Measurements from ENCODE around the gene C2CD4A. TPM values are rescaled to one million over a fixed set of nuclear protein-coding genes. Genes with fewer than 3 reads are reported as not detected.

C2CD4A gene
- total and polyA plus RNA-seq, 9 of the 15 experiments (the other 6 are each of a cell fraction or from before 2014, with no cell fraction given): not detected

DNA sequence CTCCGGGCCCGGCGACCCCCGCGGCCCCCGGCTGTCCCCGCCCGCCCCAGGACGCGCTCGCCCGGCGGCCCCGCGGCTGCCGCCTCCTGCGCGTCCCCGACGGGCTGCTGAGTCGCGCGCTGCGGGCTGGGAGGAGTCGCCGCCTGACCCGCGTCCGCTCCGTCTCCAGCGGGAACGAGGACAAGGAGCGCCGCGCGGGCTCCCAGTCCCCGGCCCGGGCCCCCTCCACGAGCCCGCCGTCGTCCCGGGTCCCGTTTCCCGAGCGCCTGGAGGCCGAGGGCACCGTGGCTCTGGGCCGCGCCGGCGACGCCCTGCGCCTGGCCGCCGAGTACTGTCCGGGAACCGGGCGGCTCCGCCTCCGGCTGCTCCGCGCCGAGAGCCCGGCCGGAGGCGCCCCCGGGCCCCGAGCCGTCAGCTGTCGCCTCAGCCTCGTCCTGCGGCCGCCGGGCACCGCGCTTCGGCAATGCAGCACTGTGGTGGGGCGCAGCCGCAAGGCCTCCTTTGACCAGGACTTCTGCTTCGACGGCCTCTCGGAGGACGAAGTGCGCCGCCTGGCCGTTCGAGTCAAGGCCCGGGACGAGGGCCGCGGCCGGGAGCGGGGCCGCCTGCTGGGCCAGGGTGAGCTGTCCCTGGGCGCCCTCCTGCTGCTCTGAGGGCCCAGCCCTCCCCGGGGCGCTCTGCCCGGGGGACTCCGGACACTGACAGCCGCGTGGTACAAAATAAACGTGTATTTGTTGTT is 1.5 kb downstream of the C2CD4A start (continued):
- TF ChIP-seq E2F6 (IDR thresholded peaks at IDR 0.05; ENCODE audit: borderline replicate concordance in 1 of 2, extremely low read depth in 1 of 2, insufficient read depth in 1 of 2, insufficient read length in 1 of 2, low read depth in 1 of 2, low read length in 1 of 2, poor library complexity in 1 of 2, severe bottlenecking in 1 of 2) (peak in 1 of 2 experiments; percentile 64), CXXC5 (CRISPR knock-in tag; IDR thresholded peaks at IDR 0.05) (peak; percentile 60), POLR2G (IDR thresholded peaks at IDR 0.05; ENCODE audit: low read depth, low read length) (peak; percentile 52), NCOA6 (IDR thresholded peaks at IDR 0.05) (peak; percentile 73; the same call in 1 of the 2 replicates)
- TF ChIP-seq, protein P1, sequence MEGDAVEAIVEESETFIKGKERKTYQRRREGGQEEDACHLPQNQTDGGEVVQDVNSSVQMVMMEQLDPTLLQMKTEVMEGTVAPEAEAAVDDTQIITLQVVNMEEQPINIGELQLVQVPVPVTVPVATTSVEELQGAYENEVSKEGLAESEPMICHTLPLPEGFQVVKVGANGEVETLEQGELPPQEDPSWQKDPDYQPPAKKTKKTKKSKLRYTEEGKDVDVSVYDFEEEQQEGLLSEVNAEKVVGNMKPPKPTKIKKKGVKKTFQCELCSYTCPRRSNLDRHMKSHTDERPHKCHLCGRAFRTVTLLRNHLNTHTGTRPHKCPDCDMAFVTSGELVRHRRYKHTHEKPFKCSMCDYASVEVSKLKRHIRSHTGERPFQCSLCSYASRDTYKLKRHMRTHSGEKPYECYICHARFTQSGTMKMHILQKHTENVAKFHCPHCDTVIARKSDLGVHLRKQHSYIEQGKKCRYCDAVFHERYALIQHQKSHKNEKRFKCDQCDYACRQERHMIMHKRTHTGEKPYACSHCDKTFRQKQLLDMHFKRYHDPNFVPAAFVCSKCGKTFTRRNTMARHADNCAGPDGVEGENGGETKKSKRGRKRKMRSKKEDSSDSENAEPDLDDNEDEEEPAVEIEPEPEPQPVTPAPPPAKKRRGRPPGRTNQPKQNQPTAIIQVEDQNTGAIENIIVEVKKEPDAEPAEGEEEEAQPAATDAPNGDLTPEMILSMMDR (IDR thresholded peaks at IDR 0.05 in 2 of 3, conservative IDR thresholded peaks at IDR 0.05 in 1 of 3; ENCODE audit: insufficient read depth in 2 of 3, low read depth in 1 of 3, low read length in 3 of 3): peak; percentile 18 to 54 (median 23); a peak in 4 of 6 replicates

All from K562 (cell line).